Breast epithelium (tissue), 3 donors: Measurements from ENCODE around the gene ADAT3.

Experiments
- CTCF ChIP-seq, 3 donors: fragments of 450-650 bp; IDR thresholded peaks; one replicate each; pipeline ENCODE4 v1.5.1; 2016 to 2017; ENCODE audit warnings: antibody characterized with exemption in 3 of 3, mild to moderate bottlenecking in 3 of 3, moderate library complexity in 3 of 3
- POLR2AphosphoS5 ChIP-seq, 3 donors: sonication (generic); formaldehyde crosslinking; IDR thresholded peaks; one replicate each; pipeline ENCODE4 v1.6.1; 2017; ENCODE audit warnings: antibody characterized with exemption in 3 of 3

- TF ChIP-seq CTCF (IDR thresholded peaks at IDR 0.05) (no peak), POLR2AphosphoS5 (IDR thresholded peaks at IDR 0.05) (no peak)
Observed at GRCh38 chr19:1906985-1907562, 1.9 kb downstream of the ADAT3 start.
